Measurements from ENCODE around the gene RPAP3. TPM values are rescaled to one million over a fixed set of nuclear protein-coding genes. Genes with fewer than 3 reads are reported as not detected.

RPAP3 gene
- total RNA-seq, 1 experiment from 2014 or later = 22.1 TPM

DNA sequence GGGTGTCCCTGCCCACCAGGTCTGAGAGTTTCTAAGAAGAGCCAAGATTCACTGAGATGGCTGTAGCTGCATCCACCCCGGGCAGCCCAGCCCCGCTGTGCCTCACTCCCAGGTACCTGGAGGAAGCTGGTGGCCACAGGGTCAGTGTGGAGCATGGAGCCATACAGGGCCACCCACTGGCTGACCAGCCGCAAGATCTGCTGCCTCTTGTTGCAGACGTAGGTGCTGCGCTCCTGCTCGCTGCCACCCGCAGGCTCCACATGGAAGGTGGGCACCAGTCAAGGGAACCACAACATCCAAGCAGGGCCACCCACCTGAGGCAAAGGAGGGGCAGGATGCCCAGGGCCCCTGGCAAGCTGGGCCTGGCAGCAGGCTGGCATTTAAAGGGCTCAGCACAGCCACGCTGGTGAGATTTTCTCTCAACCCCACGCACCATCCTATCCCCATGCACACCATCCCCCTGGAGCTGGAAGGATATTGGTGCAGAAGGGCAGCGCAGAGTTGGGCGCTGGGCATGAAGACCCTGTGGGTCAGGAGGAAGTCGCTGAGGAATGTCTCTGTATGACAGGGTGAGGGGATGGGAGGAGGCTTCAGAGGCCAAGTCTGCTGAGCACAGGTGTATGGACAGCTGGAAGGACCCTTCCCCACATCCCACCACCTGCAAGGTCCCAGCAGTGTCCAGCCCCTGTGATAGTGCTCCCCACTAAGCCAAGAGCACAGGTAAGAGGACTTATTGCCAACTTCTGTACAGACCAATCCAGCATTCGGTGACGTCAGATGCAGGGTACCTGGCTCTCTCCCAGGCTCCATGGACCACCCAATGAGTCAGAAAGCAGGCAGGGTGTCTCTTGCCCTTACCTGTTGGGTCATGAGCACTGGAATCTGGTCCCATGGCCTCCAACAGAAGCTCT is 42.0 kb upstream of the RPAP3 start:
- no peak for ATAC-seq
- intact Hi-C loops (cut with micrococcal nuclease) = no loop called here
- H3K4me1 ChIP-seq (ENCODE audit: insufficient read depth, low read length) = peaks cover 14% of the 10 kb centered on the region

DNA sequence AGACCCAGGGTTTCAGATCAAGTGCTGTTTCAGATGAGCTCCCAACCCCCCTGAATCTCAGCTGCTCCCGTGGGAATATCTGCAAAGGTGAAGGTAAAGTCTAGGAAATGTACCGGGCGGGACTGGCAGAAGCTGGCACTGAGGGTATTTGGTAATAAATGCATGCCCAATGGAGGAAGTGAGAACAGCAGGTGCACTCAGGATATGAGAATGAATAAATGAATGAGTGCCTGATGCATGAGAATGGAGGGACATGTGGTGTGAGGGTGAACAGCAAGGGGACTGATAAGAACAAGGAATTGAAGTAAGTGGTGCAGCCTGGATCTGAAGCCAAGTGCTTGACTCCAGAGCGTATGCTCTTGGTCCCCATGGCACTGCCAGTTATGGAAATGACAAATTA is 41.3 kb upstream of the RPAP3 start:
- Histone ChIP-seq H3K79me2 (ENCODE audit: low read length) (no peaks in the 10 kb centered on the region), H3K9me3 (ENCODE audit: low read length) (no peaks in the 10 kb centered on the region), H3K4me1 (ENCODE audit: insufficient read depth, low read length) (peaks cover 11% of the 10 kb centered on the region), H3K27ac (ENCODE audit: low read length) (no peak overlapping the region), H3K36me3 (ENCODE audit: low read depth, low read length) (no peaks in the 10 kb centered on the region), H3K4me3 (ENCODE audit: low read length) (no peak overlapping the region), H3K9ac (ENCODE audit: low read length) (no peak overlapping the region), H3F3A (ENCODE audit: low read length, unreplicated experiment) (no peaks in the 10 kb centered on the region), H3K9me2 (replicated peaks; ENCODE audit: low read length) (no peaks in the 10 kb centered on the region), H3K27me3 (ENCODE audit: low read length) (no peaks in the 10 kb centered on the region), H4K20me1 (ENCODE audit: low read length) (no peaks in the 10 kb centered on the region), H3K4me2 (ENCODE audit: low read length) (no peak overlapping the region), H2AFZ (ENCODE audit: low read length) (no peak overlapping the region)
- POLR2A ChIA-PET (ENCODE audit: unreplicated experiment) = no interaction called here
- BruUV-seq (replicated peaks) = no TSS peak
- CTCF ChIA-PET = no interaction called here
- intact Hi-C loops (cut with micrococcal nuclease) = no loop called here
- no peak for DNase-seq
- no peak for ATAC-seq
- TF ChIP-seq EZH2phosphoT487 (IDR thresholded peaks at IDR 0.05; ENCODE audit: borderline replicate concordance, low read length) (no peak), EZH2 (IDR thresholded peaks at IDR 0.05; ENCODE audit: low read length, unreplicated experiment) (no peak)

More for the DNA sequence above, 42.0 kb upstream of the RPAP3 start:
- Histone ChIP-seq H3K9ac (ENCODE audit: low read length) (no peak overlapping the region), H4K20me1 (ENCODE audit: low read length) (no peaks in the 10 kb centered on the region), H3K4me3 (ENCODE audit: low read length) (no peak overlapping the region), H3K79me2 (ENCODE audit: low read length) (no peaks in the 10 kb centered on the region), H3K36me3 (ENCODE audit: low read depth, low read length) (no peaks in the 10 kb centered on the region), H3K9me2 (replicated peaks; ENCODE audit: low read length) (no peaks in the 10 kb centered on the region), H2AFZ (ENCODE audit: low read length) (no peak overlapping the region), H3K9me3 (ENCODE audit: low read length) (no peaks in the 10 kb centered on the region), H3F3A (ENCODE audit: low read length, unreplicated experiment) (peaks cover 2% of the 10 kb centered on the region), H3K27ac (ENCODE audit: low read length) (no peak overlapping the region), H3K4me2 (ENCODE audit: low read length) (no peak overlapping the region), H3K27me3 (ENCODE audit: low read length) (no peaks in the 10 kb centered on the region)
- ChIA-PET CTCF (no interaction called here), POLR2A (ENCODE audit: unreplicated experiment) (no interaction called here)
- BruUV-seq (replicated peaks) = no TSS peak
- DNase-seq = no peak
- TF ChIP-seq CTCF (conservative IDR thresholded peaks at IDR 0.05; ENCODE audit: low read depth, low read length) (no peak), EZH2phosphoT487 (IDR thresholded peaks at IDR 0.05; ENCODE audit: borderline replicate concordance, low read length) (no peak), EZH2 (IDR thresholded peaks at IDR 0.05; ENCODE audit: low read length, unreplicated experiment) (no peak)

DNA sequence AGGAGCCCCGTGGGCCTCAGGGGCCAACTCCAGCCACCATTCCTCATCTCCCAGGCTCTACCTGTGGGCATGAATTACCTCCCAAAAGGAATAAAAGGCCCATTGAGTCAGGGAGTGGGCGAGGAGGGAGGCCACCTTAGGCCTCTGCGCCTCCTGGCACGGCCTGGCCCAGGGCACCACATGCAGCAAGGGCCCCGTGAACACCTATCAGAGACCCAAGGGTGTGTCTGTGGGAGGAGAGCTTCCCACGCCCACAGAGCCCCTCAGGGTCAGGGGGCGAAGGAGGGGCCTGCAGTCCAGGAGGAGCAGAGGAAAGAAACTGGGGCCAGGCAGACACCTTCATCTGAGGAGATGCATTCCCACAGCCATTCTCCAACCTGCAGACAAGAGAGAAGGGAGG is 40.7 kb upstream of the RPAP3 start:
- no peaks in the 10 kb centered on the region for H3K27me3 ChIP-seq (ENCODE audit: low read length)
- H3K9me2 ChIP-seq (replicated peaks; ENCODE audit: low read length) = no peaks in the 10 kb centered on the region
- TF ChIP-seq EZH2phosphoT487 (IDR thresholded peaks at IDR 0.05; ENCODE audit: borderline replicate concordance, low read length) (no peak), CTCF (conservative IDR thresholded peaks at IDR 0.05; ENCODE audit: low read depth, low read length) (no peak)
- H4K20me1 ChIP-seq (ENCODE audit: low read length) = no peaks in the 10 kb centered on the region
- no peaks in the 10 kb centered on the region for H3K36me3 ChIP-seq (ENCODE audit: low read depth, low read length)
- CTCF ChIA-PET = no interaction called here
- no peaks in the 10 kb centered on the region for H3K9me3 ChIP-seq (ENCODE audit: low read length)
- peaks cover 7% of the 10 kb centered on the region for H3K4me1 ChIP-seq (ENCODE audit: insufficient read depth, low read length)
- no peak overlapping the region for H3K9ac ChIP-seq (ENCODE audit: low read length)
- no TSS peak for BruUV-seq (replicated peaks)
- no peaks in the 10 kb centered on the region for H3F3A ChIP-seq (ENCODE audit: low read length, unreplicated experiment)
- no peak overlapping the region for H2AFZ ChIP-seq (ENCODE audit: low read length)
- H3K4me3 ChIP-seq (ENCODE audit: low read length) = no peak overlapping the region
- no peak overlapping the region for H3K4me2 ChIP-seq (ENCODE audit: low read length)
- POLR2A ChIA-PET (ENCODE audit: unreplicated experiment) = no interaction called here
- ATAC-seq (no peak), DNase-seq (no peak)
- H3K79me2 ChIP-seq (ENCODE audit: low read length) = no peaks in the 10 kb centered on the region
- H3K27ac ChIP-seq (ENCODE audit: low read length) = no peak overlapping the region
- intact Hi-C loops (cut with micrococcal nuclease) = no loop called here
